HepG2 (cell line): ENCODE results near the gene GPR62. TPM values are rescaled to one million over a fixed set of nuclear protein-coding genes. Genes with fewer than 3 reads are reported as not detected.
A peak's percentile ranks its signal among the peaks of the same experiment; 100 is the strongest.

Experiments
- ADNP ChIP-seq: sonication (generic); formaldehyde crosslinking; IDR thresholded peaks from 2 replicates; pipeline ENCODE4 v1.4.0; 2020; ENCODE audit warnings: missing genetic modification reagents
- ATF4 ChIP-seq, 2 experiments: fragments of 450-650 bp in 1 of 2; sonication (generic) in 1 of 2; formaldehyde crosslinking; IDR thresholded peaks; 2 replicates each; pipeline versions ENCODE4 v1.5.0 to v1.8.0; 2020 to 2022; ENCODE audit warnings: mild to moderate bottlenecking in 1 of 2, missing genetic modification reagents in 1 of 2
- CHD2 ChIP-seq: IDR thresholded peaks from 2 replicates; pipeline ENCODE4 v1.6.1; 2011; ENCODE audit warnings: low read depth, low read length, improper control_type of control experiment
- ETS1 ChIP-seq: sonication (generic); formaldehyde crosslinking; IDR thresholded peaks from 2 replicates; pipeline ENCODE4 v1.4.0; 2020; ENCODE audit warnings: missing genetic modification reagents
- HHEX ChIP-seq: IDR thresholded peaks from 2 replicates; pipeline ENCODE4 v1.6.1; 2016; ENCODE audit warnings: control low read depth
- JDP2 ChIP-seq: sonication (generic); formaldehyde crosslinking; IDR thresholded peaks from 2 replicates; pipeline ENCODE4 v1.8.1; 2022; ENCODE audit warnings: missing genetic modification reagents, borderline replicate concordance
- MEIS2 ChIP-seq: sonication (generic); formaldehyde crosslinking; IDR thresholded peaks from 2 replicates; pipeline ENCODE4 v1.9.0; 2021; ENCODE audit warnings: mild to moderate bottlenecking, missing genetic modification reagents
- MXI1 ChIP-seq: IDR thresholded peaks from 3 replicates; pipeline ENCODE4 v1.6.1; 2012; ENCODE audit warnings: low read depth, low read length, inconsistent platforms, borderline replicate concordance
- NPAS2 ChIP-seq: sonication (generic); formaldehyde crosslinking; IDR thresholded peaks from 2 replicates; pipeline ENCODE4 v1.8.0; 2022; ENCODE audit warnings: mild to moderate bottlenecking, missing genetic modification reagents, borderline replicate concordance
- POGZ ChIP-seq: sonication (generic); formaldehyde crosslinking; IDR thresholded peaks from 2 replicates; pipeline ENCODE4 v1.4.0; 2020; ENCODE audit warnings: mild to moderate bottlenecking, missing genetic modification reagents
- PPARG ChIP-seq: conservative IDR thresholded peaks from 2 replicates; pipeline ENCODE4 v1.6.1; 2016; ENCODE audit warnings: missing biosample characterization, missing genetic modification reagents
- SMYD3 ChIP-seq: sonication (generic); formaldehyde crosslinking; IDR thresholded peaks from 2 replicates; pipeline ENCODE4 v1.8.1; 2023; ENCODE audit warnings: mild to moderate bottlenecking, missing genetic modification reagents
- U2AF2 ChIP-seq: fragments of 200-400 bp; formaldehyde crosslinking; IDR thresholded peaks from 2 replicates; pipeline ENCODE4 v1.6.1; 2017; ENCODE audit warnings: low read depth, mild to moderate bottlenecking, low read length
- ZFP36L1 ChIP-seq: sonication (generic); formaldehyde crosslinking; IDR thresholded peaks from 2 replicates; pipeline ENCODE4 v1.8.0; 2022; ENCODE audit warnings: mild to moderate bottlenecking, missing genetic modification reagents, moderate library complexity
- ZNF326 ChIP-seq: sonication (generic); formaldehyde crosslinking; IDR thresholded peaks from 2 replicates; pipeline ENCODE4 v1.4.0; 2020; ENCODE audit warnings: missing genetic modification reagents, borderline replicate concordance
- ZNF333 ChIP-seq: sonication (generic); formaldehyde crosslinking; IDR thresholded peaks from 2 replicates; pipeline ENCODE4 v1.4.0; 2020; ENCODE audit warnings: mild to moderate bottlenecking, missing genetic modification reagents, borderline replicate concordance
- ZNF704 ChIP-seq: sonication (generic); formaldehyde crosslinking; IDR thresholded peaks from 2 replicates; pipeline ENCODE4 v1.8.1; 2023; ENCODE audit warnings: mild to moderate bottlenecking, inconsistent platforms, moderate library complexity, missing genetic modification reagents, borderline replicate concordance
- ZNF710 ChIP-seq: sonication (generic); formaldehyde crosslinking; IDR thresholded peaks from 2 replicates; pipeline ENCODE4 v1.5.0; 2020; ENCODE audit warnings: mild to moderate bottlenecking, missing genetic modification reagents, borderline replicate concordance
- polyA plus RNA-seq, 8 experiments: library from polyadenylated mRNA; depleted of rRNA in 3 of 8; stranded (reverse) in 7 of 8; unstranded in 1 of 8; fragments of >200 nt; fragmentation: Illumina TruSeq in 4 of 8; extraction: Trizol in 4 of 8; gene quantifications; 2 replicates each; pipeline versions ENCODE4 v1.2.1 to v1.2.3, GENCODE V29; 2011 to 2016; ENCODE audit warnings: low read depth in 4 of 8, missing spikeins in 1 of 8, mixed read lengths in 1 of 8; ENCODE audit not compliant: insufficient read depth in 1 of 8
- total RNA-seq, 5 experiments: library from RNA; depleted of rRNA; stranded (reverse); fragments of >200 nt; fragmentation: Illumina TruSeq; extraction: Trizol; gene quantifications; 2 replicates each; pipeline ENCODE4 v1.2.3, GENCODE V29; 2016; ENCODE audit warnings: low read depth in 1 of 5
- TF ChIP-seq, protein P1 (sequence below): sonication (generic); formaldehyde crosslinking; IDR thresholded peaks from 2 replicates; pipeline ENCODE4 v1.8.1; 2022; ENCODE audit warnings: low read depth, mild to moderate bottlenecking, missing genetic modification reagents
- TF ChIP-seq, protein P2 (sequence below): fragments of 450-650 bp; IDR thresholded peaks from 2 replicates; pipeline ENCODE4 v1.6.1; 2017

GPR62 gene
- total and polyA plus RNA-seq, 2 of the 13 experiments (the other 11 are each of a cell fraction or from before 2014, with no cell fraction given): not detected

DNA sequence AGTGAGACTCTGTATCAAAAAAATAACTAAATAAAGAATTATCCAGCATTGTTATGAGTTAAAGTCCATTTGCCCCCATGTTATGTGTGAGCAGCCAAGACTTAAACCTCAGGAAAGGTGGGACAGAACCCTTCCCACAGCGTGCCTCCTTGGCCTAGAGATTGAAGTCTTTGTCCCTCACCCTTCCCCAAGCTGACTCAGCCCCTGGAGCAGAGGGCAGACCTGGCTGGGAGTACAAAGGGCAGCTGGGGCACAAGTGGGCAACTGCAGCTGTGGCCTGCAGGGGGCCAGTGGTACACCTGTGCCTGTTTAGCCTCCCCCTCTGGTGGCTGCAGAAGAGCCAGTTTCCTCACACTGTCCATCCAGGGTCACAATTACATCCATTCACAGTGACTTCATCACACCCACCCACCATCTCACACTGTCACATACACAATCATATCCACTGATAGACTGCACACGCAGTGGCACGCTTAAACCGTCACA is 27.2 kb downstream of the GPR62 start (continued):
- TF ChIP-seq, protein P1, sequence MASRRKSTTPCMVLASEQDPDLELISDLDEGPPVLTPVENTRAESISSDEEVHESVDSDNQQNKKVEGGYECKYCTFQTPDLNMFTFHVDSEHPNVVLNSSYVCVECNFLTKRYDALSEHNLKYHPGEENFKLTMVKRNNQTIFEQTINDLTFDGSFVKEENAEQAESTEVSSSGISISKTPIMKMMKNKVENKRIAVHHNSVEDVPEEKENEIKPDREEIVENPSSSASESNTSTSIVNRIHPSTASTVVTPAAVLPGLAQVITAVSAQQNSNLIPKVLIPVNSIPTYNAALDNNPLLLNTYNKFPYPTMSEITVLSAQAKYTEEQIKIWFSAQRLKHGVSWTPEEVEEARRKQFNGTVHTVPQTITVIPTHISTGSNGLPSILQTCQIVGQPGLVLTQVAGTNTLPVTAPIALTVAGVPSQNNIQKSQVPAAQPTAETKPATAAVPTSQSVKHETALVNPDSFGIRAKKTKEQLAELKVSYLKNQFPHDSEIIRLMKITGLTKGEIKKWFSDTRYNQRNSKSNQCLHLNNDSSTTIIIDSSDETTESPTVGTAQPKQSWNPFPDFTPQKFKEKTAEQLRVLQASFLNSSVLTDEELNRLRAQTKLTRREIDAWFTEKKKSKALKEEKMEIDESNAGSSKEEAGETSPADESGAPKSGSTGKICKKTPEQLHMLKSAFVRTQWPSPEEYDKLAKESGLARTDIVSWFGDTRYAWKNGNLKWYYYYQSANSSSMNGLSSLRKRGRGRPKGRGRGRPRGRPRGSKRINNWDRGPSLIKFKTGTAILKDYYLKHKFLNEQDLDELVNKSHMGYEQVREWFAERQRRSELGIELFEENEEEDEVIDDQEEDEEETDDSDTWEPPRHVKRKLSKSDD (CRISPR knock-in tag): peak; percentile 27; the same call in 1 of the 2 replicates
- TF ChIP-seq U2AF2: no peak
- peak; percentile 86 for TF ChIP-seq PPARG (CRISPR knock-in tag)
- TF ChIP-seq ZNF326: no peak
- no peak for TF ChIP-seq ETS1
- TF ChIP-seq MXI1: peak; percentile 78; the same call in 1 of the 3 replicates
- no peak for TF ChIP-seq SMYD3
- TF ChIP-seq ZFP36L1 (CRISPR knock-in tag): peak; percentile 68; the same call in 1 of the 2 replicates
- TF ChIP-seq ZNF710 (CRISPR knock-in tag): no peak
- TF ChIP-seq ZNF333 (CRISPR knock-in tag): no peak
- TF ChIP-seq, protein P2, sequence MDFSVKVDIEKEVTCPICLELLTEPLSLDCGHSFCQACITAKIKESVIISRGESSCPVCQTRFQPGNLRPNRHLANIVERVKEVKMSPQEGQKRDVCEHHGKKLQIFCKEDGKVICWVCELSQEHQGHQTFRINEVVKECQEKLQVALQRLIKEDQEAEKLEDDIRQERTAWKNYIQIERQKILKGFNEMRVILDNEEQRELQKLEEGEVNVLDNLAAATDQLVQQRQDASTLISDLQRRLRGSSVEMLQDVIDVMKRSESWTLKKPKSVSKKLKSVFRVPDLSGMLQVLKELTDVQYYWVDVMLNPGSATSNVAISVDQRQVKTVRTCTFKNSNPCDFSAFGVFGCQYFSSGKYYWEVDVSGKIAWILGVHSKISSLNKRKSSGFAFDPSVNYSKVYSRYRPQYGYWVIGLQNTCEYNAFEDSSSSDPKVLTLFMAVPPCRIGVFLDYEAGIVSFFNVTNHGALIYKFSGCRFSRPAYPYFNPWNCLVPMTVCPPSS: no peak
- TF ChIP-seq POGZ (CRISPR knock-in tag): peak; percentile 65
- 0 out of 2 replicates have a peak, but pooled peaks have one; percentile 33 for TF ChIP-seq HHEX (CRISPR knock-in tag)
- no peak for TF ChIP-seq CHD2
- peak; percentile 67; the same call in 1 of the 2 replicates for TF ChIP-seq MEIS2
- TF ChIP-seq ZNF704: no peak
- no peak for TF ChIP-seq NPAS2 (CRISPR knock-in tag)
- no peak for TF ChIP-seq JDP2 (CRISPR knock-in tag)
- no peak for TF ChIP-seq ATF4 (CRISPR knock-in tag; IDR thresholded peaks at IDR 0.05)
- TF ChIP-seq ADNP (CRISPR knock-in tag): peak; percentile 35; the same call in 1 of the 2 replicates
